Transverse colon (tissue), 4 donors: Measurements from ENCODE around the gene UNCX. TPM values are rescaled to one million over a fixed set of nuclear protein-coding genes. Genes with fewer than 3 reads are reported as not detected.

Experiments
- DNase-seq: peaks from one replicate; pipeline ENCODE4 v3.0.0-alpha.2; 2019
- H3K27ac ChIP-seq, 4 donors: fragments of 200-600 bp; sonication (generic); 2 replicates each; pipeline ENCODE4 v1.5.1; 2016 to 2018; ENCODE audit warnings: inconsistent platforms in 4 of 4
- H3K27me3 ChIP-seq: fragments of 200-600 bp; sonication (generic); 2 replicates; pipeline ENCODE4 v1.5.1; 2017; ENCODE audit warnings: inconsistent platforms
- H3K36me3 ChIP-seq, 4 donors: fragments of 200-600 bp; sonication (generic); 2 replicates each; pipeline ENCODE4 v1.5.1; 2017 to 2019; ENCODE audit warnings: inconsistent platforms in 4 of 4
- H3K4me1 ChIP-seq, 4 donors: fragments of 200-600 bp; sonication (generic); 2 replicates each; pipeline ENCODE4 v1.5.1; 2017 to 2020; ENCODE audit warnings: inconsistent platforms in 4 of 4
- H3K4me3 ChIP-seq, 4 donors: fragments of 200-600 bp; sonication (generic); 1 replicate in 1 of 4; 2 replicates in 3 of 4; pipeline versions ENCODE4 v1.5.1 to v1.6.1; 2017 to 2019; ENCODE audit warnings: inconsistent platforms in 4 of 4
- H3K9me3 ChIP-seq, 2 donors: fragments of 200-600 bp; sonication (generic); 2 replicates each; pipeline ENCODE4 v1.5.1; 2017 to 2019; ENCODE audit warnings: inconsistent platforms in 2 of 2
- EP300 ChIP-seq: sonication (generic); formaldehyde crosslinking; IDR thresholded peaks from one replicate; pipeline ENCODE4 v1.6.1; 2017; ENCODE audit warnings: antibody characterized with exemption, low read depth
- POLR2A ChIP-seq: fragments of 450-650 bp; IDR thresholded peaks from one replicate; pipeline ENCODE4 v1.6.1; 2016; ENCODE audit warnings: antibody characterized with exemption, mild to moderate bottlenecking, moderate library complexity
- POLR2AphosphoS5 ChIP-seq, 3 donors: sonication (generic); formaldehyde crosslinking; IDR thresholded peaks; one replicate each; pipeline ENCODE4 v1.6.1; 2016; ENCODE audit warnings: antibody characterized with exemption in 3 of 3
- WGBS, 2 donors: methylation state at CpG; one replicate each; pipeline ENCODE4 v1.1.5; 2018; ENCODE audit warnings: low coverage in 1 of 2; 5-methylcytosine and 5-hydroxymethylcytosine counted together
- in situ Hi-C, 4 donors: fragments of 200-750 bp; cut with MboI; loops; one replicate each; pipeline versions ENCODE4 v1.15.0 to v1.15.1; 2017; ENCODE audit warnings: low sequenced_read_pairs in 3 of 4, low pct_ligation_motif_present in 1 of 4, low pct_unique_long_range_greater_than_20kb in 1 of 4
- intact Hi-C: fragments of 100-400 bp; cut with DNase I; formaldehyde crosslinking; loops from one replicate; pipeline ENCODE4 v1.15.1; 2023; ENCODE audit warnings: low total_unique reads
- total RNA-seq, 4 donors: library from RNA; depleted of rRNA; stranded (reverse); fragments of >200 nt; gene quantifications; one replicate each; pipeline ENCODE4 v1.1.0, GENCODE V29; 2016
- TF ChIP-seq, protein P1 (sequence below), 5 experiments: fragments of 200-600 bp in 3 of 5; fragments of 450-650 bp in 2 of 5; sonication (generic) in 3 of 5; IDR thresholded peaks; 1 replicate in 2 of 5; 2 replicates in 3 of 5; pipeline ENCODE4 v1.5.1; 2016 to 2017; ENCODE audit warnings: antibody characterized with exemption in 5 of 5, inconsistent platforms in 3 of 5, mild to moderate bottlenecking in 2 of 5, moderate library complexity in 1 of 5

UNCX gene
- total RNA-seq, 4 donors from 2014 or later: not detected

- DNase-seq: no peak
- WGBS, 2 donors: 22% methylated on average over 29 of the region's 29 CpGs; no CpG with 5 or more reads in 1 of the 2 donors
- no peak overlapping the region for H3K4me3 ChIP-seq
- peaks cover 0 to 15% (median 8%) of the 10 kb centered on the region in 4 donors for H3K4me1 ChIP-seq
- no peaks in the 10 kb centered on the region for H3K36me3 ChIP-seq
- in situ Hi-C loops: no loop called here
- no peak for TF ChIP-seq POLR2AphosphoS5 (IDR thresholded peaks at IDR 0.05)
- no peak for TF ChIP-seq EP300
- TF ChIP-seq, protein P1, sequence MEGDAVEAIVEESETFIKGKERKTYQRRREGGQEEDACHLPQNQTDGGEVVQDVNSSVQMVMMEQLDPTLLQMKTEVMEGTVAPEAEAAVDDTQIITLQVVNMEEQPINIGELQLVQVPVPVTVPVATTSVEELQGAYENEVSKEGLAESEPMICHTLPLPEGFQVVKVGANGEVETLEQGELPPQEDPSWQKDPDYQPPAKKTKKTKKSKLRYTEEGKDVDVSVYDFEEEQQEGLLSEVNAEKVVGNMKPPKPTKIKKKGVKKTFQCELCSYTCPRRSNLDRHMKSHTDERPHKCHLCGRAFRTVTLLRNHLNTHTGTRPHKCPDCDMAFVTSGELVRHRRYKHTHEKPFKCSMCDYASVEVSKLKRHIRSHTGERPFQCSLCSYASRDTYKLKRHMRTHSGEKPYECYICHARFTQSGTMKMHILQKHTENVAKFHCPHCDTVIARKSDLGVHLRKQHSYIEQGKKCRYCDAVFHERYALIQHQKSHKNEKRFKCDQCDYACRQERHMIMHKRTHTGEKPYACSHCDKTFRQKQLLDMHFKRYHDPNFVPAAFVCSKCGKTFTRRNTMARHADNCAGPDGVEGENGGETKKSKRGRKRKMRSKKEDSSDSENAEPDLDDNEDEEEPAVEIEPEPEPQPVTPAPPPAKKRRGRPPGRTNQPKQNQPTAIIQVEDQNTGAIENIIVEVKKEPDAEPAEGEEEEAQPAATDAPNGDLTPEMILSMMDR (IDR thresholded peaks at IDR 0.05): no peak
- TF ChIP-seq POLR2A: no peak
- peaks cover 97% of the 10 kb centered on the region for H3K27me3 ChIP-seq
- H3K9me3 ChIP-seq: no peaks in the 10 kb centered on the region
- H3K27ac ChIP-seq: no peak overlapping the region
- intact Hi-C loops: loop anchor here (10.0 kb wide), 1 partner anchor 177 kb away; no protein-coding TSS in a partner anchor
Measured at GRCh38 chr7:1237704-1238255, 5.1 kb downstream of the UNCX start.

GRCh38 chr7:1238450-1238882 is 5.8 kb downstream of the UNCX start:
- peaks cover 97% of the 10 kb centered on the region for H3K27me3 ChIP-seq
- in situ Hi-C loops (no loop called here), intact Hi-C loops (loop anchor here (10.0 kb wide), 1 partner anchor 176 kb away; no protein-coding TSS in a partner anchor)
- 22 to 48% methylated on average over 7 to 21 of the region's 21 CpGs for WGBS, 2 donors
- TF ChIP-seq POLR2AphosphoS5 (IDR thresholded peaks at IDR 0.05): no peak
- TF ChIP-seq, protein P1 (IDR thresholded peaks at IDR 0.05): no peak
- no peak for TF ChIP-seq POLR2A
- TF ChIP-seq EP300: no peak
- no peak overlapping the region for H3K27ac ChIP-seq
- peaks cover 0 to 15% (median 8%) of the 10 kb centered on the region in 4 donors for H3K4me1 ChIP-seq
- no peak overlapping the region for H3K4me3 ChIP-seq
- no peaks in the 10 kb centered on the region for H3K9me3 ChIP-seq
- DNase-seq: no peak
- H3K36me3 ChIP-seq: no peaks in the 10 kb centered on the region

DNA sequence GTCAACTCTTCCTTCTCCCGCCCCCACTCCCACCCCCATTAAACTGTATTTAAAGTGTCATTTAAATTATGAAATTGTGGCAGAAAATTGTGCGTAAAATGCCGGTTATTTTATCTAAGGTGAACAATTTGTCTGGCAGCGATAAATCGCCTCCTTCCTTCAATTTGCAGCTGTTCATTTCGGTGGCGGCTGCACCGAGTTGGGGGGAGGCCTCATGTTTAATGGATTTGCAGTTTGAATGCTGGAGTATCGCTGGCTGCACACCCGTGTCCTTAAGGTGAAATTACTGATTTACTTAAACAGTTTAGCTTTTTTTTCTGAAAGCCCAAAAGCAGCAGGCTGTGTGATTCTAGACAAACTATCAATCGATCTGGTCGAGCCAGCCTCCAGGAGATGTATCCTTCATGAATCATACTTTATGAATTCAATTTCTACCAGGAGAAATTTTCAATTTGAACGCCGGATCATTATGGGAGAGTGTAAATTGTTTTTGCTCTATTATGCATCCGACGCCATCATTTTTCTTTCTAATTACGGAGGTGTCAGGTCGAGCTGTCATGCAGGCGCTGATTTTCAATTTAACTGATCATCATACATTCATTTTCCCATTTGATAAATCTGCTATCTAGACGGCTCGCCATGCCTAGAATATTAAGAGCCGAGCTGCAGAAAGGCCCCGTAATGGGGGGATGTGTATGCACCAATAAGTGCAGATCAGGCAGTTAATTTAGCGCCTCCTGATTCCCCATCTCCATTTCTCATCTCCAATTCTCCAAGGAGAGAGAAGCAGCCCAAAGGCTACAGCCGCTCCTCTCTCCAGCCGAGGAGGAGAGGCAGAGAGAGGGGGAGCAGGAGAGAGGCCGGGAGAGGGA is 6.5 kb downstream of the UNCX start:
- Histone ChIP-seq H3K4me1 (peaks cover 0 to 15% (median 8%) of the 10 kb centered on the region in 4 donors), H3K27ac (no peak overlapping the region)

More for the DNA sequence above, 6.5 kb downstream of the UNCX start:
- TF ChIP-seq EP300: no peak
- no peak for TF ChIP-seq POLR2A
- TF ChIP-seq, protein P1 (IDR thresholded peaks at IDR 0.05): no peak
- TF ChIP-seq POLR2AphosphoS5 (IDR thresholded peaks at IDR 0.05): no peak
- no peak for DNase-seq
- no peaks in the 10 kb centered on the region for H3K9me3 ChIP-seq
- 12 to 18% methylated on average over 22 to 27 of the region's 27 CpGs for WGBS, 2 donors
- no peaks in the 10 kb centered on the region for H3K36me3 ChIP-seq
- H3K27me3 ChIP-seq: peaks cover 97% of the 10 kb centered on the region
- intact Hi-C loops (loop anchor here (10.0 kb wide), 1 partner anchor 176 kb away; no protein-coding TSS in a partner anchor), in situ Hi-C loops (no loop called here)
- H3K4me3 ChIP-seq: no peak overlapping the region
